ENCODE data around the gene GON4L.

- no peak for TF ChIP-seq GATA2 (IDR thresholded peaks at IDR 0.05; ENCODE audit: low read depth, low read length)
- TF ChIP-seq GATA3 (IDR thresholded peaks at IDR 0.05; ENCODE audit: low read depth, low read length): no peak
These were observed 79.4 kb downstream of the GON4L start for GRCh38 chr1:155777582-155777981.
